ENCODE measurements around the gene PI4KB.

Gene PI4KB

GRCh38 chr1:151315565-151316235 is 11.5 kb downstream of the PI4KB start:
- Histone ChIP-seq H3K79me2 (ENCODE audit: insufficient read depth, low read length) (no peaks in the 10 kb centered on the region), H3K36me3 (ENCODE audit: low read length) (no peaks in the 10 kb centered on the region)

GRCh38 chr1:151314137-151314875 is 12.9 kb downstream of the PI4KB start:
- Histone ChIP-seq H3K4me2 (ENCODE audit: low read depth, low read length, poor library complexity, severe bottlenecking) (no peak overlapping the region), H4K20me1 (ENCODE audit: low read depth, low read length) (no peaks in the 10 kb centered on the region), H2AFZ (ENCODE audit: low read depth, low read length, severe bottlenecking) (no peak overlapping the region), H3K9me2 (replicated peaks; ENCODE audit: insufficient read depth, low read length) (no peaks in the 10 kb centered on the region), H3K27ac (ENCODE audit: low read depth, low read length) (no peak overlapping the region), H3K9me3 (ENCODE audit: insufficient read depth, low read length) (no peaks in the 10 kb centered on the region), H3K9ac (ENCODE audit: low read length) (no peak overlapping the region), H3F3A (ENCODE audit: insufficient read depth) (no peaks in the 10 kb centered on the region), H3K4me3 (ENCODE audit: insufficient read depth, low read length, poor library complexity, severe bottlenecking) (no peak overlapping the region), H3K79me2 (ENCODE audit: insufficient read depth, low read length) (no peaks in the 10 kb centered on the region), H3K27me3 (ENCODE audit: low read length) (no peaks in the 10 kb centered on the region), H3K36me3 (ENCODE audit: low read length) (no peaks in the 10 kb centered on the region)
- TF ChIP-seq, protein P1, sequence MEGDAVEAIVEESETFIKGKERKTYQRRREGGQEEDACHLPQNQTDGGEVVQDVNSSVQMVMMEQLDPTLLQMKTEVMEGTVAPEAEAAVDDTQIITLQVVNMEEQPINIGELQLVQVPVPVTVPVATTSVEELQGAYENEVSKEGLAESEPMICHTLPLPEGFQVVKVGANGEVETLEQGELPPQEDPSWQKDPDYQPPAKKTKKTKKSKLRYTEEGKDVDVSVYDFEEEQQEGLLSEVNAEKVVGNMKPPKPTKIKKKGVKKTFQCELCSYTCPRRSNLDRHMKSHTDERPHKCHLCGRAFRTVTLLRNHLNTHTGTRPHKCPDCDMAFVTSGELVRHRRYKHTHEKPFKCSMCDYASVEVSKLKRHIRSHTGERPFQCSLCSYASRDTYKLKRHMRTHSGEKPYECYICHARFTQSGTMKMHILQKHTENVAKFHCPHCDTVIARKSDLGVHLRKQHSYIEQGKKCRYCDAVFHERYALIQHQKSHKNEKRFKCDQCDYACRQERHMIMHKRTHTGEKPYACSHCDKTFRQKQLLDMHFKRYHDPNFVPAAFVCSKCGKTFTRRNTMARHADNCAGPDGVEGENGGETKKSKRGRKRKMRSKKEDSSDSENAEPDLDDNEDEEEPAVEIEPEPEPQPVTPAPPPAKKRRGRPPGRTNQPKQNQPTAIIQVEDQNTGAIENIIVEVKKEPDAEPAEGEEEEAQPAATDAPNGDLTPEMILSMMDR (IDR thresholded peaks at IDR 0.05; ENCODE audit: insufficient read depth, low read length, poor library complexity, severe bottlenecking): no peak
- TF ChIP-seq EZH2phosphoT487 (conservative IDR thresholded peaks at IDR 0.05; ENCODE audit: low read length): no peak

More at GRCh38 chr1:151315565-151316235, 11.5 kb downstream of the PI4KB start:
- H3K27ac ChIP-seq (ENCODE audit: low read depth, low read length): no peak overlapping the region
- H3F3A ChIP-seq (ENCODE audit: insufficient read depth): no peaks in the 10 kb centered on the region
- no peaks in the 10 kb centered on the region for H3K9me3 ChIP-seq (ENCODE audit: insufficient read depth, low read length)
- H4K20me1 ChIP-seq (ENCODE audit: low read depth, low read length): no peaks in the 10 kb centered on the region
- H3K27me3 ChIP-seq (ENCODE audit: low read length): no peaks in the 10 kb centered on the region
- H3K4me2 ChIP-seq (ENCODE audit: low read depth, low read length, poor library complexity, severe bottlenecking): no peak overlapping the region
- TF ChIP-seq, protein P1 (IDR thresholded peaks at IDR 0.05; ENCODE audit: insufficient read depth, low read length, poor library complexity, severe bottlenecking): no peak
- no peak for TF ChIP-seq EZH2phosphoT487 (conservative IDR thresholded peaks at IDR 0.05; ENCODE audit: low read length)
- no peaks in the 10 kb centered on the region for H3K9me2 ChIP-seq (replicated peaks; ENCODE audit: insufficient read depth, low read length)
- H3K9ac ChIP-seq (ENCODE audit: low read length): no peak overlapping the region
- no peak overlapping the region for H2AFZ ChIP-seq (ENCODE audit: low read depth, low read length, severe bottlenecking)
- no peak overlapping the region for H3K4me3 ChIP-seq (ENCODE audit: insufficient read depth, low read length, poor library complexity, severe bottlenecking)

GRCh38 chr1:151313501-151313900 is 13.7 kb downstream of the PI4KB start:
- Histone ChIP-seq H3K36me3 (ENCODE audit: low read length) (no peaks in the 10 kb centered on the region), H3K79me2 (ENCODE audit: insufficient read depth, low read length) (no peaks in the 10 kb centered on the region), H3K4me2 (ENCODE audit: low read depth, low read length, poor library complexity, severe bottlenecking) (no peak overlapping the region), H3K27me3 (ENCODE audit: low read length) (no peaks in the 10 kb centered on the region), H3K9me3 (ENCODE audit: insufficient read depth, low read length) (no peaks in the 10 kb centered on the region), H3K4me3 (ENCODE audit: insufficient read depth, low read length, poor library complexity, severe bottlenecking) (no peak overlapping the region), H4K20me1 (ENCODE audit: low read depth, low read length) (no peaks in the 10 kb centered on the region), H3K27ac (ENCODE audit: low read depth, low read length) (no peak overlapping the region), H3K9me2 (replicated peaks; ENCODE audit: insufficient read depth, low read length) (no peaks in the 10 kb centered on the region), H2AFZ (ENCODE audit: low read depth, low read length, severe bottlenecking) (no peak overlapping the region), H3F3A (ENCODE audit: insufficient read depth) (no peaks in the 10 kb centered on the region), H3K9ac (ENCODE audit: low read length) (no peak overlapping the region)
- no peak for TF ChIP-seq EZH2phosphoT487 (conservative IDR thresholded peaks at IDR 0.05; ENCODE audit: low read length)
- TF ChIP-seq, protein P1 (IDR thresholded peaks at IDR 0.05; ENCODE audit: insufficient read depth, low read length, poor library complexity, severe bottlenecking): no peak

All from SU-DHL-6 (cell line).